Activated T-cell treated with anti-CD3 and anti-CD28 coated beads for 4 hours (primary cell): ENCODE measurements around the gene TNFSF4.
"Not testable (repeated sequence)": the region's sequence is repeated elsewhere in the genome, so short reads cannot be mapped to it uniquely, and the experiment has no call there.

Experiments
- DNase-seq: peaks from one replicate; pipeline ENCODE4 v3.0.0-alpha.2; 2020

TNFSF4 gene, protein sequence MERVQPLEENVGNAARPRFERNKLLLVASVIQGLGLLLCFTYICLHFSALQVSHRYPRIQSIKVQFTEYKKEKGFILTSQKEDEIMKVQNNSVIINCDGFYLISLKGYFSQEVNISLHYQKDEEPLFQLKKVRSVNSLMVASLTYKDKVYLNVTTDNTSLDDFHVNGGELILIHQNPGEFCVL

DNA sequence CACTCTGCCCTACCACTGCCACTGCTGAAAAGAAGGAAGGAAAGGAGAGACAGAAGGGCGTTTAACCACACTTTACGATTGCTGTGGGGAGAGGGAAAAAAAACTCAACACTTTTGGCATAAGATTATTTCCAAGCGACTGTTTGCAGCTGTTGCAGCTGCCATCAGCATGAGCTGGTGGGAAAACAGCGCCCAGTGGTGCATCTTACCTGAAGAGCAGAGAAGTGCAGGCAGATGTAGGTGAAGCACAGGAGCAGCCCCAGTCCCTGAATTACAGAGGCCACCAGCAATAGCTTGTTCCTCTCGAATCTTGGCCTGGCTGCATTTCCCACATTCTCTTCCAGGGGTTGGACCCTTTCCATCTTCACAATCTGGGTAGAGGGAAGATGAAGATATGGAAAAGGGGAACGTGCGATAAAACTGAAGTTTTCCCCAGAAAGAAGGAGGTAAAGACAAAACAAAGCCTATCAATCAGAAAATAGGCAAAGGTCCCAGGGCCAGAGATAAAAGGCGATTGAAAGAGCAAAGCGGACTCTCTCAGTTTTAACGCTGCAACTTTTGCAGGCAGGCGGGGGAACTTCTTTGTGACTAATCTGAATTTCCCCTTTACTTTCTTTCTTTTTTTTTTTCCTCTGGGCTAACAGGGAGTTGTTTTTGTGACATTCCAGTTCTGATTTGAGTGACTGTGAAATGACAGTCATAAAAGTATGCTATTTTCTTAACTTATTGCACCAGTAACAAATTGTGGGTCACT, at the start of gene TNFSF4:
Gene TNFSF4, minus strand, starts transcription at position 516 of the 753 bp plus-strand sequence. Its CDS starts 155 bp downstream, at position 361.
- DNase-seq: no peak

DNA sequence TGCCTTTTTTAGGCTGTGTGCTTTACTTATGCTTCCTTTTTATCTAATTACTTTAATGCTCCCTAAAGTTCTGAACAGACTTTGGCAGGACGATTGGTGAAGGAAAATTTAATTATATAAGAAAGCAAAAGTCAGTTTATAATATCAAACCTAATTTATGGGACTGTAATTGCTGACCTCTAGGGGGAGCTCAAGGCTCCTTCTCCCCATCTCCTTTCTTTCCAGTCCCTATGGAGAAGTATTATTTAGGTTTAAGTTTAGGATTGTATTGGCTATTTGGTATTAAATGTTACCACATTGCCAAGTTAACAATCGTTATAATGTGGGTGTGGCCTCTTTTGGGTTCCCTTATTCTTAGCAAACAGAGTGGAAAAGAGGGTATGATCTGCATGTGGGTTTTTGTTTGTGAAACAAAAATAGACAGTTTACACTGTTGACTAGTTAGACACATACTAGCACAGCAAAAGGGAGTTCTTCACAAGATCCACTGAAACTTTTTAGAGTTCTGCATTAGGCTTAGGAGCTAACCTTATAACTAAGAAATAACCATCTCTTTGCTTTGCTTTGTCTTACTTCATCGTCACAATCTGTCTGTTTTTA, 48.2 kb upstream of the TNFSF4 start:
- no peak for DNase-seq

DNA sequence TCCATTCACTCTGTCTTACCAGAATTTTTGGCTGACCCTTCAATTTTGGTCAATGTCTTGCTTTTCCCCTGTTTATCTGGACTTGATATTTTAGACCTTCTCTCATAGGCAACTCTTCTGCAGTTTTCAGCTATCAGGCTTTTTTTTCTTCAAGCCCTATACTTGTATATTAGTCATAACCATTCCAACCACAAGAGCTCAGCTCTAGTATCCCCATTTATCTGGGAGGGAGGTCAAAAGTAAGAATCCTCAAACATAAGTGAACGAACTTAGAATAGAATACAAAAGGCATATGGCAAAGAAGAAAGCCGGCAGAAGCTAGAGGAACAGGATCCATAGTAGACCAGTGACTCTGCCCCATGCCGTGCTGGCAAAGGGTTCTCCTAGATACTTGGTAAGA, 45.9 kb upstream of the TNFSF4 start:
- no peak for DNase-seq

DNA sequence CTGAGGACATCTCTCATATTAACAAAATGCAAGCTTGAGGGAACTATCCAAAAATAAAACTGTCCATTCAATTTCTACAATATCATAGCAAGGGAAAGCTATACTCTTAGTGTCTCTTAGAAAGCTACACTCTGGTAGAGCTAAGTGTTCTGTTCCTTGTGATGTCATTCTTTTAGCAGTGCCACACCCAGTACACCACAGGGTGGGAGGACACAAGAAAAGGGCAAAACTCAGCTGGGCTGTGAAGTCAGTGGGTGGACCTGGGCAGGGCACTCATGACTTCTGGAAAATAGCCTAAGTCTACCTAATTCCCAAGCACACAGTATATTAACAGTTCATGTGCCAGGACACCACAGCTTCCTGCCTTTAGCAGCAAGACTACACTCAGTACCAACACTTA, 42.2 kb upstream of the TNFSF4 start:
- DNase-seq: no peak

DNA sequence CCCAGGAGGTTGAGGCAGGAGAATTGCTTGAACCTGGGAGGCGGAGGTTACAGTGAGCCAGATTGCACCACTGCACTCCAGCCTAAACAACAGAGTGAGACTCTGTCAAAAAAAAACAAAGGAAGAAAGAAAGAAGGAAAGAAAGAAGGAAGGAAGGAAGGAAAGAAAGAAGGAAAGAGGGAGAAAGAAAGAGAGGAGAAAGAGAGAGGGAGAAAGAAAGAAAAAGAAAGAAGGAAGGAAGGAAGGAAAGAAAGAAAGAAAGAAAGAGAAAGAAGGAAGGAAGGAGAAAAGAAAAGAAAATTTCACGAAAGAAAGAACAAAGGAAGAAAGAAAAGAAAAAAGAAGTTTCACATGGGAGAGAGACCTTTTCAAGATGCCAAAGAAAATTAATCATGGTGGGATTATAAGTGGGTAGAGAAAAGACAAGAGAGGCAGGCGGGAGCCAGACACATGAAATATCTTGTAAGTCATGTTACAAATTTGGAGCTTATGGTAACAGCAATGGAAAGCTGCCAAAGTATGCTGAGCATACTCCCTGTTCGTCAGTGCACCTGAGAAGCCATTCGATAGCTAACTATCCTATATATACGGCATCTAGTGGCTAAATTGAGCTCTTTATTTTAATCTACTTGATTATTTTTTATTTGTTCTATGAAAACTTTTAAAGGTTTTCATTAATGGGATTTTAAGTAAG, 41.3 kb upstream of the TNFSF4 start:
- no peak for DNase-seq

DNA sequence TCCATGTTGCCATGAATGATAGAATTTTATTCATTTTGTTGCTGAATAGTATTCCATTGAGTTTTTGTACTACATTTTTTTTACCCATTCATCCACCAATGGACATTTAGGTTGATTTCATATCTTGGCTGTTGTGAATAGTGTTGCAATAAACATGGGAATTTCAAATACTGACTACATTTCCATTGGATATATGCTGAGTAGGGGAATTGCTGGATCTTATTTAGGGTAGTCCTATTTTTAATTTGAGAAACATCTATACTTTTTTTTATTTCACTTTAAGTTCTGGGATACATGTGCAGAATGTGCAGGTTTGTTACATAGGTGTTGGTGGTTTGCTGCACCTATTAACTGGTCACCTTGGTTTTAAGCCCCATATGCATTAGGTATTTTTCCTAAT, 38.8 kb upstream of the TNFSF4 start:
- DNase-seq: no peak

DNA sequence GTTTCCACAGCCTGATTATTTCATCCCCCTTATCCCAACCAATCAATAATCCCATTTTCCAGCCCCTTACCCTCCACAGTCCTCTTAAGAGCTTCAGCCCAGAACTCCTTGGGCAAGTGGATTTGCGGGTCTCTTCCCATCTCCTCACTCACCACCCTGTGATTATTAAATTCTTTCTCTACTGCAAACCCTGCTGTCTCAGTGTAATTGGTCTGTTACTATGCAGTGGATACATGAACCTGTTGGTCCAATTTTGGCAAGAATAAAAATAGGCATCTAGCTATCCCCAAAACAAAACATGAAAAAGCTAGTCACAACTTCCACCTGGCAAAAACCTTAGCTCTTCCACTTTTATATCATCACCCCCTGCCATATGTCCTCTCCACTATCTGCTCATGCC, 36.2 kb upstream of the TNFSF4 start:
- DNase-seq: no peak

DNA sequence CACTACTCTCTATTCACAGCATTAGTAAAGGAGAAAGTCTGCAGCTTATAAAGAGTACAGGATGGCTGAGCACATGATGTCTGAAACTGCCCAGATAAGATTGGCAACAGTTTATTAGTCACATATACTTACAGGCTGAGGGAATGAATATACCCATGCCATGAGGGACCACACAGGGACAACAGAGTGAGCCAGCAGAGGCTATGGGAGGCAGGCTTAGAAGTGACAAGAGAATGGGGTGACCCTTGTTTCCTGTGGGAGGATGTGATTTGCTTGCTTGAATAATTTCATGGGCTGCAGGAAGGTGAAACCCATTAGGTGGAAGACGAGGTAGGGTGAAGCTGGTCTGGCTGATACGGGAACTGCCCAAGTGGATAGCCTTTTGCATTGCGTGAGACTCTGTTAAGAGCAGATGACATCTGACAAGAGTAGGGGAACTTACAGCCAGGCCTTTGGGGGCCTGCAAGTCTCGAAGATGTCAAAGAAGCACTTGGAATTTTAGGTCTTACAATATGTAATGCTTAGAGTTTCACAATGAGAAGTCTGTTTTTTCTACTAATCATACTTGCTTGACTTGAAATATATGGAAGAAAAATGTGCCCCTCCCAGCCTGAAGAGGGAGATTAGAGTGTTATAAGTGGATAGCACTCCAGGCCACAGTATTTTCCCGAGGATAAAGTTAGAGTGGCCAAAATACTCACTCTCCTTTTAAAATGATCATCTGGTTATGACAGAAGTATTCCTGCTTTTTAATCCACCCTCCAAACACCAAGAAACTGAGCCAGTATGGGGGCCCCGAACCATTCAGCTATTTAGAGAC, 34.6 kb upstream of the TNFSF4 start:
- no peak for DNase-seq

DNA sequence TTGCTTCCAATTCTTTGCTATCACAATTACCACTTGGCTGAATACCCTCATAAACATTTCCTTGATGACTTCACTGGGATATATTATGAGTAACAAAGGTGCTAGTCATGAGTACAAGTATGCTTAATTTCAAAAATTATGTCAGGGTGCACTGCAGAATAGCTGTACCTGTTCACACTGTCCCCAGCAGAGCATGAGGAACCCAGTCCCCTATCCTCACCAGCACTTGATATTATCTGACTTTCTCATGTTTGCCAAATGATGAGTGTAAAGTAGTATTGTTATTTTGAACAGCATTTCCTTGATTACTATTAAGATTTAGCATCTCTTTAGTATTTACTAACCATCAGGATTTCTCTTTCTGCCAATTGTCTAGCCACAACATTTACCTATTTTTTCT, 33.5 kb upstream of the TNFSF4 start:
- DNase-seq: no peak

DNA sequence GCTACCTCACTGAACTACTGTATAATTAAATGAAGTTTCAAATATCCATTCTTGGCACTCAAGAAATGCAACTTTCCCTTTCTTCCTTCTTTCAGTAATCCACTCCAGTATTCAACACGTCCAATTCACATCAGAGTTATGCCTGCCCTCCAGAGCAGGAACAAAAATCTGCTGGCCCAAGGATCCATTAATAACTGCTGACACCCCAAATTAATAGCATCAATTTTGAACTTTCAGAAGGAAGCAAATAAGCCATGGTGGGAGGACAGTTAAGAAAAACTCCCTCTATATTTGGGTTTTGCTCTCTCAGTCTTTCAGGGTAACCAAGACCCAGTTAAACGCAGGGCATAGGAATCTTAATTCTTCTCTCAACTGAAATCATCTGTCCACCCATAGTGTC, 31.9 kb upstream of the TNFSF4 start:
- DNase-seq: no peak

DNA sequence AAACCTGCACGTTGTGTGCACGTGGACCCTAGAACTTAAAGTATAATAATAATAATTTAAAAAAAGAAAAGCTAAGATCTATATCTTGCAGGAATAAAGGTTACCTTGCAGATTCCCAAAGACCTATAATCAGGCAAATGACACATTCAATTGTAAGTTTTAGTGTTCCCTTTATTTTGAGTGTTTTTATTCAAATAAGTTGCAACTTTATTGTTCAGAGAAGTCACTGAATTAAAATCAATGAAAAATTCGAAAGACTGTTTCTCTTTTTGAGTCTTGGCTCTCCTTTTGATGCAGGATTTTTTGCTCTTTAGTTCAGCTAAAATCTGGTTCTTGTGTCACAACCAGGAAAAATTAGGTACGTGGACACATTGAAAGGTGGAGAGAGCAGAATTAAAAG, 27.8 kb upstream of the TNFSF4 start:
- no peak for DNase-seq

DNA sequence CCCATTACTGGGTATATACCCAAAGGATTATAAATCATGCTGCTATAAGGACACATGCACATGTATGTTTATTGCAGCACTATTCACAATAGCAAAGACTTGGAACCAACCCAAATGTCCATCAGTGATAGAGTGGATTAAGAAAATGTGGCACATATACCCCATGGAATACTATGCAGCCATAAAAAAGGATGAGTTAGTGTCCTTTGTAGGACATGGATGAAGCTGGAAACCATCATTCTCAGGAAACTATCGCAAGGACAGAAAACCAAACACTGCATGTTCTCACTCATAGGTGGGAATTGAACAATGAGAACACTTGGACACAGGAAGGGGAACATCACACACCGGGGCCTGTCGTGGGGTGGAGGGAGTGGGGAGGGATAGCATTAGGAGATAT, 27.3 kb upstream of the TNFSF4 start:
- DNase-seq: not testable (repeated sequence)

DNA sequence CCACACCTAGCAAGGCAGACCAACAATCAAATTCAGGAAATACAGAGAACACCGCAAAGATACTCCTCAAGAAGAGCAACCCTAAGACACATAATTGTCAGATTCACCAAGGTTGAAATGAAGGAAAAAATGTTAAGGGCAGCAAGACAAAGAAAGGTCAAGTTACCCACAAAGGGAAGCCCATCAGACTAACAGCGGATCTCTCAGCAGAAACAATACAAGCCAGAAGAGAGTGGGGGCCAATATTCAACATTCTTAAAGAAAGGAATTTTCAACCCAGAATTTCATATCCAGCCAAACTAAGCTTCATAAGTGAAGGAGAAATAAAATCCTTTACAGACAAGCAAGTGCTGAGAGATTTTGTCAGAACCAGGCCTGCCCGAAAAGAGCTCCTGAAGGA, 21.9 kb upstream of the TNFSF4 start:
- not testable (repeated sequence) for DNase-seq

DNA sequence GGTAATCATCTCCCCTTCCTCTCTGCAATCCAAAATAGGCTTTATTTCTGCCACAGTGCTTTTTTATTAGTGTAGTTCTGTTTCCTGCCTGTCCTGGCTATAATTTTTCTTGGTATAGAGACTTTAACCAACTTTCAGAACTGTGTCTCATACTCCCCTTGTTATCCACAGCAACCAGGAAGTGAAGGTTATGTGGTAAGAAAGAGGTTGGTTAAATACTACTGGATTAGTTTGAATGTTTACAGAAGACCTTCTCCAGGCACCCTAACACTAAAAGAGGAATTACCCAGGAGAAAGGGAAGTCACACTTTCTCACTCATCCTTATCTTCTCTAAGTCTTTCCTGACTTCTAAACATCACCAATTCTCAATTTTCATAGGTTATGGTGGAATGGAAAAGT, 17.8 kb upstream of the TNFSF4 start:
- no peak for DNase-seq

DNA sequence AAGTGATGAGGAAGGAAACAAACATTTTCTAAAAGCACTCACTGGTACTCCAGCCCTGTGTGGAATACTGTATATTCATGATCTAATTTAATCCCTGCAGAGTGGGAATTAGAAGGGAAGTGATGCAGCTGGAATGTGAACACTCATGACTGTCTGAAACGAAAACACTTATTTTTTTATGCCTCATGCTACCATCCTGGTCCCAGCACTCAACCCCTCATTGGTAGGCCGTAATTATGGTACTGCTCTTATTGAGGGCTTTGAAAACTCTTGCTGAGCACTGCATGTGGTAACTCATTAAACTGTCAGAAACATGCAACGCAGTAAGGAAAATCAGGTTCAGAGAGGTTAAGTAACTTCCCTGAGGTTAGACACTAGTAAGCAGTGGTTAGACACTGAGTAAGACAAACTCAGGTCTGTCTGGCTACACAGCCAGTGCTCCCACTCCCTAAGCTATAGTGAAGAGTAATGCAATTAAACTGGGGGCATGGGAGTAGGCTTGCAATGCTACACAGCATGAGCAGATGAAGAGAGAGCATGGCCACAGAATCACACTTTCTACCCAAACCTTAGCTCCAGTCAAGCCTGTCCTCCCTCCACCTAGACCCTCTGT, 17.3 kb upstream of the TNFSF4 start:
- DNase-seq: no peak

DNA sequence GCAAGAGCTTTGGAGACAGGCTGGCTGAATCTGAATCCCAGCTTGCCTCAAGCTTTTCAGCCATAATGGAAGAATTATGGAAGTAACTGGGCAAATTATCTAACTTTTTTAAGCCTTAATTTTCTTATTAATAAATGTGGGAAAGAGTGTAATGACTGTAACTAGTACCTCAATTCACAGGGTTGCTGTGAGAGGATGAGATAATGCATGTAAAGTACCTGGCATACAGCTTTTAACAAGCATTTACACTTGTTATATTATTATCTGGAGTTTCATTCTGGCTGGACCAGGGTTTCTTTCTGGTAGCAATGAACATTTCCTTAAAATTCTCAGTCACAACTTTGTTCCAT, 15.9 kb upstream of the TNFSF4 start:
- no peak for DNase-seq

DNA sequence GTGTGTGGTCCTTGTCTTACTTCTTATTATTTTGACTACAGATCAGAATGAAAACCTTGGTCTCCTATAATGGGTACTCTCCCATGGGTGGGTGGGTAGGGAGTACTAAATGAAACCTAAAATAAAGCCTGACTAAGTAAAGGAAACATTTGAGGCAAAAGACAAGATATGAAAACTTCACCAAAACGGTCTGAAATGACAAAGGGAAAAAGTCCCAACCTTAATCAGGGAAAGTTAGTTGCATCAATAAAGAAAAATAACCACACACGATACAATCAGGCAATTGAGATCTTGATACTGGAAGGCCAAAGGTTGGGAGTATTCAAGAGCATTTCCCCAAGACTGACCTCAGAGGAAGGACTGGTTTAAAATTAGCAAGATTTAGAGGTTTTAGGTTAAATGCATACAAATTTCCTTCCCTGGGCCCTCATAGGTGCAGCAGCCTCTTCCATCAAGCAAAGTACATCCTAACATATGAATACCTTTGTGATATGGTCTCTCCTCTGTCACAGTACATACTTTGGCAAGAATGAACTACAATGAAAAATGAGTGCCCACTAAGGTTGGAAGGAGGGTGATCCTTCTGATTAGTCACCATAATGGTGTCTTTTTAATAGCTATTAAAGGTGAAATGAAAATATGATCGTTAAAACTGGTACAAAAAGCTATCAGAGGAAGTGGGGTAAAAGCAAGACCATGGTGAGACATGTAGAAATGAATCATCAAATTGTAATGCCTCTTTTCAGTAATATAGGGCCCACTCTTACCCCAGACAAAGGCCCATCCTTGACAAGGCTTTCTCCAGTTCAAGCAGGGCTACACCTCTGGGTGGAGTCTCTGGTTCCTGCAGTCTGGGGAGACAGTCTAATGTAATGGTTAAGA, 15.3 kb upstream of the TNFSF4 start:
- DNase-seq: no peak

DNA sequence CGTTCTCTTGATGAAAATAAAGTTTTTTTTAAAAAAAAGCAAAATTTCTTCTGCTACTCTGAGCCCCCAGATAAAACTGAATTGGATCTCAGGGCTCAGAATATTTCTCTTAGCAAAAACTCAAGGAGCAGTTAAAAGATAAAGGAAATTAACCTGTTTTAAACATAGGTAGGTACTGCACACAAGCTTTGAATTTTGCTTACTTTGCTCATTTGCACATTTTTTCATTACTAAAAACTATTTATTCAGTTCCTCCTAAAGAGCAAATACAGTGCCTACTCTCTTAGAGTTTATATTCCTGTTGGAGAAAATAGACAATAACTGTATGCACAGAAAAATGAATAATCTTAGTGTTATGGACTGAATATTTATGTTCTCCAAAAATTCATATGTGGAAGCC, 13.0 kb upstream of the TNFSF4 start:
- DNase-seq: no peak

DNA sequence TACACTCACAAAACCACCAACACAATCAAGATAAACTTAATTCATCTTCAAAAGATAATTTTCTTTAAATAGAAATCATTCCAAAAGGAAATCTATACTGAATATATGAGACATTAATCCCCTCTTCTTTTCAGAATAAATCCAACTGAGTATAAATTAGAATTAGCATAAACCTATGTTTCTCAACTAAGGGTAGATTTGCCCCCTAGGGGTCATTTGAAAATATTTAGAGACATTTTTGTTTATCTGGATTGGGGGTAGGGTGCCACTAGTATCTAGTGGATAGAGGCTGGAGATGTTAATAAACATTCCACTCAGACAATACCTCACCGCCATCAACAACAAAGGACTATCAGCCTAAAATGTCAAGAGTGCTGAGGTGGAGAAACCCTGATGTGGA, 6.5 kb upstream of the TNFSF4 start:
- DNase-seq: no peak

DNA sequence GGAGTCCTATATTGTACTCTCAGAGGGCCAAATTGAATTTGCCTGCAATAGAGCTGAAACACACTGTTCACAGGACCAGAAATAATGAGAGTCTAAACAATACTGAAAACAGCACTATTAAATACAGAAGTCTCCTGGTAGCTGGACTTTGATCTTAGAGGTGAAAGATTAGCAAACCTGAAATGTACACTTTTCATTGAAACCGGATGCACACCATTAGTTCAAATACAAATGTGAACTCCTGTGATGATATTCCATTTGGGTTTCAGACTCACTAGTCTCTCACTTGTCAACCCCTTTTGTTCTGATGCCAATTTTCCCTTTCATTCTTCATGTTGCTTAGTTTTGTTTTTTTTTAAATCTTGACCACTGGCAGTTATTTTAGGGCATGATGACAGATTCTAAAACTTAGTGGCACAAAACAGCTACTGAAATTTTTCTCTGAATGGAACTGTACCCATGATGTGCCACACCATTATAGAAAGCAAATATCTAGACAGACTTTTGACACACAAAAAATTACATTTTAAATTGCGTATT, 5.9 kb upstream of the TNFSF4 start:
- no peak for DNase-seq

DNA sequence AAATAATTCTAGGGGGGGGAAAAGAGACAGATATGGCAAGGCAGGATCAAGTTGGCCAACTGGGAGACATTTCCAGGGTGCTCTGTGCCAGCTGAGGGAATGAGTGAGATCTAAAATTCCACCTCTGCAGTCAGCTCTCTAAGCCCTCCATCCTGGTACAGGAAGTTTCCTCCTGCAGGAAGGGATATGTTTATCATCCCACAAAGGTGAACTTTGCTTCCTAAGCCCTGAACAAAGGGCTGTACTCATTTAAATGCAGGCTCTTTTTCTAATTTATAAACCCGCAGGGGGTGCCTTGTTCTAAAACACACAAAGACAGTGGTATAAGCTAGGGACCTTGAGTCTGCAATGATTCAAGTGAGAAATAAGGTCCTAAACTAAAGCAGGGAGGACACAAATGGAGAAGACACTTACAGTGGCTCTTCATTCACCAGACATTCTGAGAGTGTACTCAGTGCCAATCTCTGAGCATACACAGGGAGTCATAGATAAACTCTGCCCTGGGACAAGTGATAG, 3.6 kb upstream of the TNFSF4 start:
- no peak for DNase-seq
